ENCODE results near the gene RFPL3.

DNA sequence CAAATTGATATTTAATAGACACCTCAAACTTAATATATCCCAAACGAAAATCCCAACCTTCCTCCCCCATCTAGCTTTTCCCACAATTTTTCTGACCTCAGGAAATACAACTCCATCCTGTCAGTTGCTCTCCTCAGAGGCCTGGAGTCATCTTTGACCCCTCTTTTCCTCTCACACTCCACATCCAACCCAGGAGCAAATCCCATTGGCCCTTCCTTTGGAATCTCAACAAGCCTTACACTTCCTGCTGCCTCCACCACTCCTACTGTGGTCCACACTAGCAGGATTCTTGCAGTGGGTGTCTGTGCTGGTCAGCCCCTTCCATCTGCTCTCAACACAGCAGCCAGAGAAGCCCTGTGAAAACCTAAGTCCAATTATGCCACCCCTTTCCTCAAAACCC is 39.3 kb upstream of the RFPL3 start:
- TF ChIP-seq, protein P1, sequence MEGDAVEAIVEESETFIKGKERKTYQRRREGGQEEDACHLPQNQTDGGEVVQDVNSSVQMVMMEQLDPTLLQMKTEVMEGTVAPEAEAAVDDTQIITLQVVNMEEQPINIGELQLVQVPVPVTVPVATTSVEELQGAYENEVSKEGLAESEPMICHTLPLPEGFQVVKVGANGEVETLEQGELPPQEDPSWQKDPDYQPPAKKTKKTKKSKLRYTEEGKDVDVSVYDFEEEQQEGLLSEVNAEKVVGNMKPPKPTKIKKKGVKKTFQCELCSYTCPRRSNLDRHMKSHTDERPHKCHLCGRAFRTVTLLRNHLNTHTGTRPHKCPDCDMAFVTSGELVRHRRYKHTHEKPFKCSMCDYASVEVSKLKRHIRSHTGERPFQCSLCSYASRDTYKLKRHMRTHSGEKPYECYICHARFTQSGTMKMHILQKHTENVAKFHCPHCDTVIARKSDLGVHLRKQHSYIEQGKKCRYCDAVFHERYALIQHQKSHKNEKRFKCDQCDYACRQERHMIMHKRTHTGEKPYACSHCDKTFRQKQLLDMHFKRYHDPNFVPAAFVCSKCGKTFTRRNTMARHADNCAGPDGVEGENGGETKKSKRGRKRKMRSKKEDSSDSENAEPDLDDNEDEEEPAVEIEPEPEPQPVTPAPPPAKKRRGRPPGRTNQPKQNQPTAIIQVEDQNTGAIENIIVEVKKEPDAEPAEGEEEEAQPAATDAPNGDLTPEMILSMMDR (IDR thresholded peaks at IDR 0.05) = no peak
- no peak for TF ChIP-seq POLR2A (IDR thresholded peaks at IDR 0.05)

Data from Peyer's patch (tissue), 4 donors.